Panc1 (cell line): ENCODE results near the gene ACOXL. TPM values are rescaled to one million over a fixed set of nuclear protein-coding genes. Genes with fewer than 3 reads are reported as not detected.

Source experiments
- ATAC-seq: fragments of 200-7000 bp; cut with Tn5 transposase; 2 replicates; pipeline ENCODE4 v1.9.1; 2020; ENCODE audit warnings: mild to moderate bottlenecking, moderate library complexity
- BruUV-seq: library from RNA; stranded (reverse); fragments of 400-500 nt; replicated peaks from 2 replicates; lab custom pipeline; 2021; lab: Mats Ljungman, UMichigan
- CTCF ChIA-PET: fragments of 300-600 bp; sonication (Branson Sonifier 250); formaldehyde crosslinking; loops from one replicate; lab custom pipeline; 2022; ENCODE audit warnings: antibody characterized with exemption; lab: Charles Lee
- POLR2A ChIA-PET: fragments of 300-600 bp; sonication (Branson Sonifier 250); formaldehyde crosslinking; loops from one replicate; lab custom pipeline; 2022; ENCODE audit warnings: antibody characterized with exemption; lab: Charles Lee
- DNase-seq: peaks from one replicate; pipeline ENCODE4 v3.0.0-alpha.2; 2010; ENCODE audit warnings: low read depth, low spot score
- H3K27ac ChIP-seq: 2 replicates; pipeline ENCODE4 v1.5.1; 2011; ENCODE audit warnings: mild to moderate bottlenecking, low read length, inconsistent platforms
- H3K27me3 ChIP-seq: fragments of 200-500 bp; sonication (Bioruptor generic); 2 replicates; pipeline ENCODE4 v1.6.0; 2014; ENCODE audit warnings: low read length, inconsistent platforms; ENCODE audit not compliant: control insufficient read depth, insufficient read depth
- H3K36me3 ChIP-seq: fragments of 200-500 bp; sonication (Bioruptor generic); 2 replicates; pipeline ENCODE4 v1.5.1; 2014; ENCODE audit warnings: inconsistent platforms, mild to moderate bottlenecking, low read length, moderate library complexity; ENCODE audit not compliant: control insufficient read depth, insufficient read depth
- H3K4me1 ChIP-seq: 2 replicates; pipeline ENCODE4 v1.5.1; 2011; ENCODE audit warnings: inconsistent platforms, mild to moderate bottlenecking, low read length, moderate library complexity; ENCODE audit not compliant: control insufficient read depth, insufficient read depth
- H3K4me3 ChIP-seq, 2 experiments: 2 replicates each; pipeline ENCODE4 v1.5.1; 2011 to 2012; ENCODE audit warnings: low read depth in 2 of 2, low read length in 2 of 2, mild to moderate bottlenecking in 2 of 2, inconsistent platforms in 1 of 2, moderate library complexity in 1 of 2
- H3K9me3 ChIP-seq: fragments of 200-500 bp; sonication (Bioruptor generic); 2 replicates; pipeline ENCODE4 v1.5.1; 2014; ENCODE audit warnings: low read depth, mild to moderate bottlenecking, inconsistent platforms, low read length, moderate library complexity; ENCODE audit not compliant: control insufficient read depth, insufficient read depth
- POLR2AphosphoS5 ChIP-seq: IDR thresholded peaks from 2 replicates; pipeline ENCODE4 v1.6.1; 2012; ENCODE audit warnings: mild to moderate bottlenecking, low read depth, low read length, moderate library complexity
- SIN3A ChIP-seq: IDR thresholded peaks from 2 replicates; pipeline ENCODE4 v1.6.1; 2012; ENCODE audit warnings: low read depth, mild to moderate bottlenecking, low read length, moderate library complexity, borderline replicate concordance; ENCODE audit not compliant: insufficient read depth
- TCF7L2 ChIP-seq: IDR thresholded peaks from 2 replicates; pipeline ENCODE4 v1.6.1; 2011; ENCODE audit warnings: mild to moderate bottlenecking, low read depth, low read length, inconsistent platforms
- in situ Hi-C: cut with HindIII; loops from 2 replicates; pipeline ENCODE4 v1.10.0; 2016; ENCODE audit warnings: low sequenced_read_pairs, low pct_unique_long_range_greater_than_20kb
- intact Hi-C: fragments of 100-400 bp; cut with micrococcal nuclease; formaldehyde crosslinking; loops from one replicate; pipeline ENCODE4 v1.10.0; 2022; ENCODE audit not compliant: unreplicated experiment
- total RNA-seq: library from RNA; stranded (reverse); gene quantifications from one replicate; pipeline ENCODE4 v1.2.1, GENCODE V29; 2021; ENCODE audit not compliant: unreplicated experiment
- TF ChIP-seq, protein P1 (sequence below), 2 experiments: IDR thresholded peaks; 2 replicates each; pipeline ENCODE4 v1.6.1; 2011 to 2012; ENCODE audit warnings: low read depth in 2 of 2, control low read depth in 1 of 2, low read length in 1 of 2, mild to moderate bottlenecking in 1 of 2, moderate library complexity in 1 of 2; ENCODE audit not compliant: insufficient read depth in 1 of 2
- TF ChIP-seq, protein P2 (sequence below): fragments of 450-650 bp; IDR thresholded peaks from 2 replicates; pipeline ENCODE4 v1.5.1; 2017; ENCODE audit warnings: mild to moderate bottlenecking

Gene ACOXL
- total RNA-seq, 1 experiment from 2014 or later = 4.9 TPM

DNA sequence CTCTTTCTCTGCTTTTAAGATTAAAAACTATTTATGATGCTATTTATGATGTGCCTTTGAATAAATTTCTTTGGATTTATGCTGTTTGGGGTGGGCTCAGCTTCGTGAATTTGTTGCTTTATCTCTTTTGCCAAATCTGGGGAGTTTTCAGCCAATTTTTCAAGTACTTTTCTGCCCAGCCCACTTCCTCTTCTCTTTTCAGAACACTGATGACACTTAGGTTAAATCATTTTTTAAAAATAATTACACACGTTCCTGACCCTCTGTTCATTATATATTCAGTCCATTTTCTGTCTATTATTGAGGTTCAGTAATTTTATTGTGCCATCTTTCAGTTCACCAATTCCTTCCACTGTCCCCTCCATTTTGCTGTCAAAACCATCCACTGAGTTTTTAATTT lies 373.6 kb downstream of the ACOXL start:
- H3K27ac ChIP-seq = no peak overlapping the region
- H3K36me3 ChIP-seq = no peaks in the 10 kb centered on the region
- no peak for DNase-seq
- POLR2A ChIA-PET = no interaction called here
- CTCF ChIA-PET = no interaction called here
- ATAC-seq = no peak
- H3K27me3 ChIP-seq = no peaks in the 10 kb centered on the region
- intact Hi-C loops (no loop called here), in situ Hi-C loops (no loop called here)
- TF ChIP-seq, protein P1, sequence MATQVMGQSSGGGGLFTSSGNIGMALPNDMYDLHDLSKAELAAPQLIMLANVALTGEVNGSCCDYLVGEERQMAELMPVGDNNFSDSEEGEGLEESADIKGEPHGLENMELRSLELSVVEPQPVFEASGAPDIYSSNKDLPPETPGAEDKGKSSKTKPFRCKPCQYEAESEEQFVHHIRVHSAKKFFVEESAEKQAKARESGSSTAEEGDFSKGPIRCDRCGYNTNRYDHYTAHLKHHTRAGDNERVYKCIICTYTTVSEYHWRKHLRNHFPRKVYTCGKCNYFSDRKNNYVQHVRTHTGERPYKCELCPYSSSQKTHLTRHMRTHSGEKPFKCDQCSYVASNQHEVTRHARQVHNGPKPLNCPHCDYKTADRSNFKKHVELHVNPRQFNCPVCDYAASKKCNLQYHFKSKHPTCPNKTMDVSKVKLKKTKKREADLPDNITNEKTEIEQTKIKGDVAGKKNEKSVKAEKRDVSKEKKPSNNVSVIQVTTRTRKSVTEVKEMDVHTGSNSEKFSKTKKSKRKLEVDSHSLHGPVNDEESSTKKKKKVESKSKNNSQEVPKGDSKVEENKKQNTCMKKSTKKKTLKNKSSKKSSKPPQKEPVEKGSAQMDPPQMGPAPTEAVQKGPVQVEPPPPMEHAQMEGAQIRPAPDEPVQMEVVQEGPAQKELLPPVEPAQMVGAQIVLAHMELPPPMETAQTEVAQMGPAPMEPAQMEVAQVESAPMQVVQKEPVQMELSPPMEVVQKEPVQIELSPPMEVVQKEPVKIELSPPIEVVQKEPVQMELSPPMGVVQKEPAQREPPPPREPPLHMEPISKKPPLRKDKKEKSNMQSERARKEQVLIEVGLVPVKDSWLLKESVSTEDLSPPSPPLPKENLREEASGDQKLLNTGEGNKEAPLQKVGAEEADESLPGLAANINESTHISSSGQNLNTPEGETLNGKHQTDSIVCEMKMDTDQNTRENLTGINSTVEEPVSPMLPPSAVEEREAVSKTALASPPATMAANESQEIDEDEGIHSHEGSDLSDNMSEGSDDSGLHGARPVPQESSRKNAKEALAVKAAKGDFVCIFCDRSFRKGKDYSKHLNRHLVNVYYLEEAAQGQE (IDR thresholded peaks at IDR 0.05; ENCODE audit: insufficient read depth in 1 of 2, low read depth in 2 of 2, low read length in 1 of 2) = no peak
- no peak for TF ChIP-seq TCF7L2
- no peak overlapping the region for H3K4me3 ChIP-seq
- no TSS peak for BruUV-seq
- H3K9me3 ChIP-seq = no peaks in the 10 kb centered on the region
- no peaks in the 10 kb centered on the region for H3K4me1 ChIP-seq

DNA sequence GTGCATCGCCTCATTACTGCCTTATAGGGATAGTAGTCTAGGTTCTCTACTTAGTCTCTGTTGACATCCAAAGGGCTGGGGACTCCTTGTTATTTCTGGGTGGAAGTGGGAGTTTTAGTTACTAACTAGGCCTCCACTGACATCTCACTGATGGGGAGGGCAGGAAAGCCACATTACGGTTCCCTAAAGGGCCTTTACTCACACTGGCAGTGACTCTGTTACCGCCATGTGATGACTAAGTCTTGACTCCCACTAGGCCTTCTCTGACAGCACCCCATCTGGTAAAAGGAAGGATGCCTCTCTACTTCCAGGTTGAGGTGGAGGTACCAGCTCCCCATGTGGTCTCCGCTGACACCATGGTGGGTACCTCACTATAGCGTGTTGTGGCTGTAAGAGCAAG lies 374.3 kb downstream of the ACOXL start:
- intact Hi-C loops (no loop called here), in situ Hi-C loops (no loop called here)
- H3K36me3 ChIP-seq = no peaks in the 10 kb centered on the region
- no TSS peak for BruUV-seq
- no peaks in the 10 kb centered on the region for H3K9me3 ChIP-seq
- DNase-seq = no peak
- H3K4me3 ChIP-seq = no peak overlapping the region
- ChIA-PET POLR2A (no interaction called here), CTCF (no interaction called here)
- H3K4me1 ChIP-seq = no peaks in the 10 kb centered on the region
- no peak for ATAC-seq
- no peak for TF ChIP-seq TCF7L2
- no peak for TF ChIP-seq SIN3A
- TF ChIP-seq, protein P1 (IDR thresholded peaks at IDR 0.05; ENCODE audit: insufficient read depth in 1 of 2, low read depth in 2 of 2, low read length in 1 of 2) = no peak
- TF ChIP-seq POLR2AphosphoS5 = no peak
- TF ChIP-seq, protein P2, sequence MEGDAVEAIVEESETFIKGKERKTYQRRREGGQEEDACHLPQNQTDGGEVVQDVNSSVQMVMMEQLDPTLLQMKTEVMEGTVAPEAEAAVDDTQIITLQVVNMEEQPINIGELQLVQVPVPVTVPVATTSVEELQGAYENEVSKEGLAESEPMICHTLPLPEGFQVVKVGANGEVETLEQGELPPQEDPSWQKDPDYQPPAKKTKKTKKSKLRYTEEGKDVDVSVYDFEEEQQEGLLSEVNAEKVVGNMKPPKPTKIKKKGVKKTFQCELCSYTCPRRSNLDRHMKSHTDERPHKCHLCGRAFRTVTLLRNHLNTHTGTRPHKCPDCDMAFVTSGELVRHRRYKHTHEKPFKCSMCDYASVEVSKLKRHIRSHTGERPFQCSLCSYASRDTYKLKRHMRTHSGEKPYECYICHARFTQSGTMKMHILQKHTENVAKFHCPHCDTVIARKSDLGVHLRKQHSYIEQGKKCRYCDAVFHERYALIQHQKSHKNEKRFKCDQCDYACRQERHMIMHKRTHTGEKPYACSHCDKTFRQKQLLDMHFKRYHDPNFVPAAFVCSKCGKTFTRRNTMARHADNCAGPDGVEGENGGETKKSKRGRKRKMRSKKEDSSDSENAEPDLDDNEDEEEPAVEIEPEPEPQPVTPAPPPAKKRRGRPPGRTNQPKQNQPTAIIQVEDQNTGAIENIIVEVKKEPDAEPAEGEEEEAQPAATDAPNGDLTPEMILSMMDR = no peak
- H3K27me3 ChIP-seq = no peaks in the 10 kb centered on the region
- no peak overlapping the region for H3K27ac ChIP-seq
